ENCODE results near the gene ARHGAP19. TPM values are rescaled to one million over a fixed set of nuclear protein-coding genes. Genes with fewer than 3 reads are reported as not detected.

ARHGAP19 gene
- total RNA-seq = 10 to 100 TPM in 1 of 3 donors, 1 to 10 TPM in 2; 5.9 to 10.7 (median 8.8) TPM
- long read RNA-seq, donor 1, full-length matches to known transcripts = 4 of 6 reads
- long read RNA-seq, donor 1, partial matches to known transcripts = 0 of 6 reads
- long read RNA-seq, donor 1, other reads (novel, unspliced or antisense) = 2 of 6 reads
- long read RNA-seq, donor 2 = 0 reads

DNA sequence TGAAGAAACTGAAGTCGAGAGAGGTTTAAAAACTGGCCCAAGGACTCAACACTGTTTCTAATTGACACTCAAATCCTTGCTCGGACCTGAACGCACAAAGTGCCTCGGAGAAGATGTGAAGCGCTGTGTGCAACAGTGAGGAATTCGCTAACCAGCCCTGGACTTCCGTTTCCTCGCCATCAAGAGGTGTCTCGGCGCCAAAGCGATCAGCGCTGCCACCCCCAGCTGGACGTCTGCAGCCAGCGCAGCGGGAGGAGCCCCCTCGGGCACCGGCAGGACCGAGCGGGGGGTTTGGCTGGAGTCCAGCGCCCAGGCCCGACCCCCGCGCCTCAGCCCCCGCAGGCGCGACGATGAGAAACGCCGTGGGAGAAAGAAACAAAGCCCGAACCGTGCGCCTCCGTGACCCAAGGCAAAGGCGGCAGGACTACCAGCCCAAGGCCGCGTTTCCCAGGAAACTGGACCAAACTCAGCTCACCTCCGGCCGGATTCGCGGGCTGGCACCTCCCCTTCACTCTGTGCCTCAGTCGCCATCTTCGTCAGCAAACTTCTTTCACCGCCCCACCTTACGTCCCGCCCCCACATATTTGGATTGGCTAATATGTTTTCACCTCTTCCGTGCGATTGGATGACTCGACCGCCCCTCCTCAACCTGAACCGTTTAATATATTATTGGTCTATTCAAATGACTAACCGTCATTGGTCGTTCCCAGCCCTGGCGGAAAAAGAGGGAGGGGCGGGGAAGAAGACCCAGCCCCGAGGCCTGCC lies at the start of gene ARHGAP19:
Gene ARHGAP19, minus strand, starts transcription at position 541 of the 765 bp plus-strand sequence. Its CDS starts 10 bp downstream, at position 531.
- H3K4me1 ChIP-seq (ENCODE audit: low read depth) = peaks cover 6% of the 10 kb centered on the region
- H3K36me3 ChIP-seq (ENCODE audit: low read depth) = no peaks in the 10 kb centered on the region
- peak within 1 kb of the TSS; percentile 88 for H3K4me3 ChIP-seq
- intact Hi-C loops (cut with DNase I, micrococcal nuclease) = no loop called here
- DNase-seq (peak; percentile 91 to 97 (median 94)), ATAC-seq (peak; percentile 99)
- no peaks in the 10 kb centered on the region for H3K9me3 ChIP-seq
- TF ChIP-seq, protein P1, sequence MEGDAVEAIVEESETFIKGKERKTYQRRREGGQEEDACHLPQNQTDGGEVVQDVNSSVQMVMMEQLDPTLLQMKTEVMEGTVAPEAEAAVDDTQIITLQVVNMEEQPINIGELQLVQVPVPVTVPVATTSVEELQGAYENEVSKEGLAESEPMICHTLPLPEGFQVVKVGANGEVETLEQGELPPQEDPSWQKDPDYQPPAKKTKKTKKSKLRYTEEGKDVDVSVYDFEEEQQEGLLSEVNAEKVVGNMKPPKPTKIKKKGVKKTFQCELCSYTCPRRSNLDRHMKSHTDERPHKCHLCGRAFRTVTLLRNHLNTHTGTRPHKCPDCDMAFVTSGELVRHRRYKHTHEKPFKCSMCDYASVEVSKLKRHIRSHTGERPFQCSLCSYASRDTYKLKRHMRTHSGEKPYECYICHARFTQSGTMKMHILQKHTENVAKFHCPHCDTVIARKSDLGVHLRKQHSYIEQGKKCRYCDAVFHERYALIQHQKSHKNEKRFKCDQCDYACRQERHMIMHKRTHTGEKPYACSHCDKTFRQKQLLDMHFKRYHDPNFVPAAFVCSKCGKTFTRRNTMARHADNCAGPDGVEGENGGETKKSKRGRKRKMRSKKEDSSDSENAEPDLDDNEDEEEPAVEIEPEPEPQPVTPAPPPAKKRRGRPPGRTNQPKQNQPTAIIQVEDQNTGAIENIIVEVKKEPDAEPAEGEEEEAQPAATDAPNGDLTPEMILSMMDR (IDR thresholded peaks at IDR 0.05) = no peak

DNA sequence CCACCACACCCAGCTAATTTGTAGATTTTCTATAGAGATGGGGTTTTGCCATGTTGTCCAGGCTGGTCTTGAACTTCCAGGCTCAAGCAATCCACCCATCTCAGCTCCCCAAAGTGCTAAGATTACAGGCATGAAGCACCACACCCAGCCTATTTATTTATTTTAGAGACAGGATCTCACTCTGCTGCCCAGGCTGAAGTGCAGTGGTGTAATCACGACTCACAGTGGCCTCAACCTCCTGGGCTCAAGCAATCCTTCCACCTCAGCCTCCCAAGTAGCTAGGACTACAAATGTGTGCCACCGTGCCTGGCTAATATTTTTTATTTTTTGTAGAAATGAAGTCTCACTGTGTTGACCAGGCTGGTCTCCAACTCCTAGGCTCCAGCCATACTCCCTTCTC lies 49.0 kb upstream of the ARHGAP19 start:
- intact Hi-C loops (cut with DNase I, micrococcal nuclease) = no loop called here
- no peak for DNase-seq
- TF ChIP-seq, protein P1 (IDR thresholded peaks at IDR 0.05) = no peak
- Histone ChIP-seq H3K4me3 (no peak overlapping the region), H3K4me1 (ENCODE audit: low read depth) (peaks cover 9% of the 10 kb centered on the region), H3K36me3 (ENCODE audit: low read depth) (no peaks in the 10 kb centered on the region), H3K9me3 (no peaks in the 10 kb centered on the region)
- ATAC-seq = no peak

DNA sequence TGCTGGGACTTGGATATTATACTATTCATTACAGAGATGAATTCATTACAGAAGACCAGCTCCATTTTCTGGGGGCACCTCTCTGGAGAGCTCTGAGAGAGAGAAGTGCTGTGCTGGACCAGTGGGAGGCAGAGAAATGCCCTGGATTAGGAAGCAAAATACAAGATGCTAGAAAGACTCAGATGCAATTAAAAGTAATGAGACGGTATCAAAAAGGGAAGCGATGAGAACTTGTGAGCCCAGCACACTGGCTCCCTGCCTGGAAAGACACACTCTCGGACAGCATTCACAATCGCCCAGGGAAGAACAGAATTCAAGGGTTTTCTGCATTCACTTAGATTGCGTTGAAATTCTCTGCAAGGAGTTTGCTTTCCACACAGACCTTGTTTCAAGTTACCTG lies 45.6 kb upstream of the ARHGAP19 start:
- no peaks in the 10 kb centered on the region for H3K9me3 ChIP-seq
- DNase-seq = no peak
- TF ChIP-seq, protein P1 (IDR thresholded peaks at IDR 0.05) = no peak
- no peak for ATAC-seq
- H3K36me3 ChIP-seq (ENCODE audit: low read depth) = no peaks in the 10 kb centered on the region
- intact Hi-C loops (cut with DNase I, micrococcal nuclease) = no loop called here
- peaks cover 19% of the 10 kb centered on the region for H3K4me1 ChIP-seq (ENCODE audit: low read depth)
- no peak overlapping the region for H3K4me3 ChIP-seq

GRCh38 chr10:97336942-97337831 lies 44.8 kb upstream of the ARHGAP19 start:
- Histone ChIP-seq H3K9me3 (no peaks in the 10 kb centered on the region), H3K36me3 (ENCODE audit: low read depth) (no peaks in the 10 kb centered on the region), H3K4me3 (no peak overlapping the region), H3K4me1 (ENCODE audit: low read depth) (peaks cover 20% of the 10 kb centered on the region)
- peak in 1 of 3 donors; percentile 82 for DNase-seq
- TF ChIP-seq, protein P1 (IDR thresholded peaks at IDR 0.05) = no peak
- ATAC-seq = peak; percentile 46
- intact Hi-C loops (cut with DNase I, micrococcal nuclease) = no loop called here

DNA sequence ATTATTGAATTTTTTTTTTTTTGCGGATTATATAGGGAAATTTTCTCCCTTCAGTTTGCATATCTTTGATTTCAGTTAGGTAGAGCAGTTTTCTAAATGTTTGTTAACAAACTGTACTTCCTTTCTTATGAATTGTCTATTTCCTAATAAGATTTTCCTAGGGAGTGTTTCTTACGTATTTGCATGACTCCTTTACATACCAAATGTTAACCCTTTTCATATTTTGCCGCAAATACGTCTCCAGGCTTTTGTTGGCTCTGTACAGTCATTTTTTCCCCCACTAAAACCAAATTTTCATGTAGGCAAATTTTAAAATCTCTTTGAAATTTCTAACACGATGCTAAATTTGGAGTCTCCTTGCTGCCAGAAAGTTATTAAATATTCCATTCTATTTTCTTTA lies 44.0 kb upstream of the ARHGAP19 start:
- TF ChIP-seq, protein P1 (IDR thresholded peaks at IDR 0.05) = no peak
- intact Hi-C loops (cut with DNase I, micrococcal nuclease) = no loop called here
- no peak overlapping the region for H3K4me3 ChIP-seq

More for the DNA sequence above, 44.0 kb upstream of the ARHGAP19 start:
- ATAC-seq (no peak), DNase-seq (no peak)
- H3K9me3 ChIP-seq = no peaks in the 10 kb centered on the region
- H3K4me1 ChIP-seq (ENCODE audit: low read depth) = peaks cover 26% of the 10 kb centered on the region
- H3K36me3 ChIP-seq (ENCODE audit: low read depth) = no peaks in the 10 kb centered on the region
